HG02642 (cell line): ENCODE results near the gene ADAMTS5.

Experiments
- ATAC-seq: cut with Tn5 transposase; IDR thresholded peaks from one replicate; pipeline ENCODE4 v1.9.1; 2021; ENCODE audit warnings: mild to moderate bottlenecking; ENCODE audit not compliant: unreplicated experiment, poor library complexity

Gene ADAMTS5

GRCh38 chr21:26967062-26967913 is at the start of gene ADAMTS5:
Gene ADAMTS5, minus strand, starts transcription at chr21:26967088. Its CDS starts 697 bp downstream, at chr21:26966391.
- ATAC-seq: no peak

DNA sequence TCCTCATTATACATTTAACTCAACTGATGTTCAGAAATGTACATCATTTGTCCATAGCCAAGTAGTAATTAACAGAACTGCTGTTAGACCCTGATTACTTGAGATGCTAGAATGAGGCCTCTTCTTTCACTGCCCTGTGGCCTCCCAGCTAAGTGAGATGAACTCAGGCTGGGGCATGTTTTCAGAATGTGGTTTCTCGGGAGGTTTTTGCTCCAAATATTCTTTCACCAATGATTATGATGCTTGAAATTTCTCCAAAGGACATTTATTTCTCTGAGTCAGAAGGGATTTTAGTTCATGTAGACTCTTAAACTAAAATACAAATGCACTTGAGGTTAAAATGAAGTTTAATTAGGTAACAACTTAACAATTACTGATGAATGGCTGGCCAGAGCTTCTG is 34.6 kb upstream of the ADAMTS5 start:
- no peak for ATAC-seq

DNA sequence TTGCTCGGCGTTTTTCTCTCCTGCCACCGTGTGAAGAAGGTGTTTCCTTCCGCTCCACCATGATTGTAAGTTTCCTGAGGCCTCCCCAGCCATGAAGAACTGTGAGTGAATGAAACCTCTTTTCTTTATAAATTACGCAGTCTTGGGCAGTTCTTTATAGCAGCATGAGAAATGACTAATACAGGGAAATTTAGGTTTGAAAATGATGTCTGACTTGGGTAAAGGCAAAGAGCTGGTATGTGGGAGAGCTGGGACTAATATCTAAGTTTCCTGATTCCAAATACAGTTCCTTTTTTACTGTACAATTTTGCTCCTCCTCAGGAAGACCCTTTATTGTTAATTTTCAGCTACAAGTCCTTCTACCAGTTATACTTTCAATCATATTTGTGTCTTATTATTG is 16.7 kb upstream of the ADAMTS5 start:
- no peak for ATAC-seq

GRCh38 chr21:26982767-26983166 is 15.9 kb upstream of the ADAMTS5 start:
- no peak for ATAC-seq

DNA sequence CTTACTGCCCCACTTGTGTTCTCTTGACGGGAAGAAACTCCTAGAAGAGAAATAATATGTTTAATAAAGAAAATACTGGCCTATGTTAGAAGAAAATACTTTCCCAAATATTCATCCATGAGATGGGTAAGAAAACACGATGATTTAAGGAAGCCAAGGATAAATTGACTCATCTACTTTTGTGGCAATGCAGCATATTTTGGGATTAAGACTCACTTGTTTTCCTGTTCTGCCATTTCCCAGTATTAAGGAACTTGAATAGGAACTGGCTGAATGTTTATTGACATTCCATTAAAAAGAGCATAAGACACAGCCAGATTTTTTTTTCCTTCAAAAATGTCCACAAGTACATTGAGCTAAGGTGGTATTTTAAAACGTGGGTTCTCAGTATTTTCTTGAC is 10.9 kb upstream of the ADAMTS5 start:
- ATAC-seq: no peak

GRCh38 chr21:26973226-26973625 is 6.3 kb upstream of the ADAMTS5 start:
- no peak for ATAC-seq

- ATAC-seq: no peak
Observed at GRCh38 chr21:26972192-26972591, 5.3 kb upstream of the ADAMTS5 start.

GRCh38 chr21:26969971-26970725 is 3.3 kb upstream of the ADAMTS5 start:
- ATAC-seq: no peak

DNA sequence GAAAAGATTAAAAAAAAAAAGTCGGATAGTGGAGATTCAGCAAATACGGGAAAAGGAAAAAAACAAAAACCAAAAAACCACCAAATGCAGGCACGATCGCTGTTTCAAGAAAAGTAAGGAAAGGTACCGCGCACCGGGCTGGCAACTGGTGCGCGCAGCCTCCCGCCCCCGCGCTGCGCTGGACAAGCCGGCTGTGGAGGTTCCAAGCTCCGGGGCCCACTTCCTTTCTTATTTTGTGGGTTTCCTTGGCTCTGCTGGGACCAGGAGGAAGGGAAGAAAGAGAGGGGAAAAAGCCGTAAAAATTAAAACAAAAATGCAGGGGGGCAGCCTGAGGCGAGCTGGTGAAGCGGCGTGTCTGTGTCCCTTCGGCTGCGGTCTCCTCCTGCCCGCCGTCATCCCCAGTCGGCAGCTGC is 233 bp downstream of the ADAMTS5 start:
- no peak for ATAC-seq

DNA sequence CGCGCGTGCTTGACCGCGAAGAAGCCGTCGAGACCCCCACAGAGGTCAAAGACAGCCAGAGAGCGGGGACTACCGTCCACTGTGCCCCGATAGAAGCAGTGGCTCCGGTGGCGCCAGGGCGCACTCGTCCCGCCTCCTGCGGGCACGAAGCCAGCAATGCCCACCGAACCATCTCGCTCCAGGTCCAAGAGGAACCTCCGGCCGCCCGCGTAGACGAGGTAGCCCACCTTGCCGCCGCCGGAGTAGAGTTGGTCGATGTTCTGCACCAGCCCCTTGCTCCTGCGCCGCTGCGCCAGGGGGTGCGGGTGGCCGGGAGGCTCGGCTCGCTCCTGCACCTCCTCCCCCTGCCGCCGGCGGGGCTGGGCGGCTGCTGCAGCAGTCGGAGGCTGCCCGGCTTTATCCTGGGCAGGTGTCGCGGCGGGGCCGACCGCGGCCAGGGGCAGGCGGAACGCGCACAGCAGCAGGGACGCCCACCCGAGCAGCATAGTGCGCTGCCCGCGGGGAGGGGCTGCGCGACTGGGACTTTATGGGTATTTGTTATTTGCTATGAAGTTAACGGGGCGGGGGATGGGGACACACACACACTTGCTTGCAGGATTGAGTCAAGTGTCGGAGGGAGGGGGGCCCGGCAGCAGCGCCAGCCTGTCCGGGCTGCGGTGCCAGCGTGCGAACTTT is 844 bp downstream of the ADAMTS5 start:
- no peak for ATAC-seq

- ATAC-seq: no peak
Observed at GRCh38 chr21:26965040-26965906, 1.6 kb downstream of the ADAMTS5 start.

GRCh38 chr21:26964170-26964778 is 2.6 kb downstream of the ADAMTS5 start:
- ATAC-seq: no peak

DNA sequence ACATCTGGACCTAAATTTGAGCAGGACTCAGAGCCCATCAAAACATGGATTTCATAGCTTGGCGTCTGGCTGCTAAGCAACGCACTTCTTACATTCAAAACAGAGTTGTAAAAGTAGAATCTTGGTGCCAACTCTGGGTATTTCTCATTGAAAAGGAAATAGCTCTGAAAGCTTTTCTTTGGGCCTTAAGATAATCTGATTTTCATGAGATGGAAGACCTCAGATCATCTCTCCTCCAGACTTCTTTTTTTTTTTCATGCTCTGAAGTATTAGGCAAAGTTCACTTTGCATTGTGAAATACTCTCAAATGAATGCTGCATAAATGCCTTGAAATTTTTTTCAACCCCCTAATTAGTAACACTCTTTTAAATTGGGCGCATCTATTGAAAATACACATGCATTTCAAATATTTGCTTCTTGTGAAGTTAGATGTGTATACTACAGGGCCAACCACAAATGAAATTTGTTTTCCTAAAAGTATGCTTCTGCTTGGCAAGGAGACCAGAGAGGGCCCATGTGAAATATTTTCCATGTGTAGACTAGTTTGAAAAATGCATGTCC is 4.2 kb downstream of the ADAMTS5 start:
- ATAC-seq: no peak

GRCh38 chr21:26961698-26962097 is 5.2 kb downstream of the ADAMTS5 start:
- ATAC-seq: no peak

- ATAC-seq: no peak
Observed at GRCh38 chr21:26958788-26959187, 8.1 kb downstream of the ADAMTS5 start.

DNA sequence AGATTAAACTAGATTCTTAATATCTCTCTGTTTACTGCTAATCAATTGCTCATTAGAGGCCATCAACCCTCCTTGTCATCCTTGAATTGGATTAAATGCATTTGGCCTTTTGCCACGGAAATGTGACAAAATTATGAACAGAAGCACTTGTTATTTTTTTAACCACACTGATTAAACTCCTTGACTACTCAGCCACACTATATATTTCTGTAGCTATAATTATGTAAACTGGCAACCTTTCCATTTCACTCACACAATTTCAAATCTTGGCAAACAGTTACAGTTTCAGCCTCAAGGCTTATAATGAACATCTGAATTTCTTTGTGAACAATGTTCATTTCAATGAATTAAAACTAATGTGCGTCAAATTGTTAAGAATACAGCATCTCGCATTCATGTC is 10.1 kb downstream of the ADAMTS5 start:
- no peak for ATAC-seq

DNA sequence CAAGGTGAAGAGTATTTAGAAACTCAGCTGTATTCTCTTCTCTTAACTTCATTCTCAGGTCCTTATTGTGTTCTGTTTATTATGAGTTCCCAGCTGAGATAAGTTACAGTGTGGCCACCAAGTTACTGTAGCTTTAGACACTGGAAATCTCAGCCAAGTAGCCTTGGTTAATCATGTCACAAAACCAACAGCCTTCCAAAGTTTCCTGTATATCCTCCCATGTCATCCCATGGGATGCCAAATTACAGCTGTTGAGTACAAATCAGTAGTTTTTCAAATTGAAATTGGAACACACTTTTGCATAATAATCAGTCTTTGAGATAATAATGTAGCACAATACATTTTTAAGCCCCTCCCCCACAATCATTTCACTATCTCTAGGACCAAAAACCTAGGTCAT is 10.7 kb downstream of the ADAMTS5 start:
- no peak for ATAC-seq

DNA sequence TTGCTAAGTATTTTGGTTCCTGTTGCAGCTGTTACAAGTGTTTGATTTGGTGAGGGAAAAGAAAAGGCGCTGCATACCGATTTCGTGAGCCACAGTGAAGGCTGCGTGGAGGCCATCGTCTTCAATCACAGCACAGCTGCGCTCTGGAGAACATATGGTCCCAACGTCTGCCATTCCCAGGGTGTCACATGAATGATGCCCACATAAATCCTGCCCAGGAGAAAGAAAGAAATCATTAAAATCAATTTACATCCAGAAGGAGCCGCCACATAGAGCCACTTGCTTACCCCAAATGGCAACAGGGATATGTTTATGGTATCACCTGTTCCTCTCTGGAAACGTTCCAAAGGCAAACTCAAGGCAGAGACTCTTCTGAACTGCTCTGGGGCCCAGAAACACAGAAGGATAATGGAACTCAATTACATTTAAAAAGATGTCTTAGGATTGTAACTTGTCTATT is 12.2 kb downstream of the ADAMTS5 start:
- ATAC-seq: no peak

GRCh38 chr21:26952374-26953066 is 14.4 kb downstream of the ADAMTS5 start:
- no peak for ATAC-seq
